ENCODE results near the gene ADGRF3.
"Not testable (repeated sequence)": the region's sequence is repeated elsewhere in the genome, so short reads cannot be mapped to it uniquely, and the experiment has no call there.

ADGRF3 gene

GRCh38 chr2:26346454-26347053 lies at the start of gene ADGRF3:
TSS of gene ADGRF3 (minus strand) at chr2:26346789. CDS start at chr2:26346234, 555 bp downstream.
- DNase-seq, result peak; percentile 34

- DNase-seq, result no peak
Measured at GRCh38 chr2:26395394-26395793, 48.8 kb upstream of the ADGRF3 start.

GRCh38 chr2:26394694-26395093 lies 48.1 kb upstream of the ADGRF3 start:
- no peak for DNase-seq

GRCh38 chr2:26387189-26387588 lies 40.6 kb upstream of the ADGRF3 start:
- DNase-seq, result no peak

- DNase-seq, result no peak
Measured at GRCh38 chr2:26384597-26384996, 38.0 kb upstream of the ADGRF3 start.

GRCh38 chr2:26384183-26384582 lies 37.6 kb upstream of the ADGRF3 start:
- DNase-seq, result no peak

GRCh38 chr2:26382564-26382963 lies 36.0 kb upstream of the ADGRF3 start:
- no peak for DNase-seq

GRCh38 chr2:26380281-26380680 lies 33.7 kb upstream of the ADGRF3 start:
- no peak for DNase-seq

GRCh38 chr2:26376799-26377198 lies 30.2 kb upstream of the ADGRF3 start:
- DNase-seq, result no peak

GRCh38 chr2:26370909-26371308 lies 24.3 kb upstream of the ADGRF3 start:
- not testable (repeated sequence) for DNase-seq

- DNase-seq, result not testable (repeated sequence)
Measured at GRCh38 chr2:26369664-26370063, 23.1 kb upstream of the ADGRF3 start.

- no peak for DNase-seq
Measured at GRCh38 chr2:26366957-26367356, 20.4 kb upstream of the ADGRF3 start.

GRCh38 chr2:26364669-26365068 lies 18.1 kb upstream of the ADGRF3 start:
- no peak for DNase-seq

GRCh38 chr2:26363958-26364357 lies 17.4 kb upstream of the ADGRF3 start:
- DNase-seq, result no peak

- DNase-seq, result no peak
Measured at GRCh38 chr2:26363323-26363722, 16.7 kb upstream of the ADGRF3 start.

- no peak for DNase-seq
Measured at GRCh38 chr2:26359886-26360473, 13.4 kb upstream of the ADGRF3 start.

- DNase-seq, result no peak
Measured at GRCh38 chr2:26356771-26357170, 10.2 kb upstream of the ADGRF3 start.

GRCh38 chr2:26356111-26356510 lies 9.5 kb upstream of the ADGRF3 start:
- no peak for DNase-seq

- DNase-seq, result peak; percentile 32
Measured at GRCh38 chr2:26355038-26355995, 8.7 kb upstream of the ADGRF3 start.

- DNase-seq, result not testable (repeated sequence)
Measured at GRCh38 chr2:26354469-26354868, 7.9 kb upstream of the ADGRF3 start.

GRCh38 chr2:26352892-26353291 lies 6.3 kb upstream of the ADGRF3 start:
- no peak for DNase-seq

- DNase-seq, result no peak
Measured at GRCh38 chr2:26351375-26352090, 4.9 kb upstream of the ADGRF3 start.

GRCh38 chr2:26349690-26350089 lies 3.1 kb upstream of the ADGRF3 start:
- DNase-seq, result no peak

Measured in NCI-H510A treated with DMSO at 0.1 percent for 48 hours (cell line).